Measurements from ENCODE around the gene C1orf210. TPM values are rescaled to one million over a fixed set of nuclear protein-coding genes. Genes with fewer than 3 reads are reported as not detected.

Gene C1orf210
- total and polyA plus RNA-seq, 2 of the 13 experiments (the other 11 are each of a cell fraction or from before 2014, with no cell fraction given): 0.49 to 5.1 TPM

DNA sequence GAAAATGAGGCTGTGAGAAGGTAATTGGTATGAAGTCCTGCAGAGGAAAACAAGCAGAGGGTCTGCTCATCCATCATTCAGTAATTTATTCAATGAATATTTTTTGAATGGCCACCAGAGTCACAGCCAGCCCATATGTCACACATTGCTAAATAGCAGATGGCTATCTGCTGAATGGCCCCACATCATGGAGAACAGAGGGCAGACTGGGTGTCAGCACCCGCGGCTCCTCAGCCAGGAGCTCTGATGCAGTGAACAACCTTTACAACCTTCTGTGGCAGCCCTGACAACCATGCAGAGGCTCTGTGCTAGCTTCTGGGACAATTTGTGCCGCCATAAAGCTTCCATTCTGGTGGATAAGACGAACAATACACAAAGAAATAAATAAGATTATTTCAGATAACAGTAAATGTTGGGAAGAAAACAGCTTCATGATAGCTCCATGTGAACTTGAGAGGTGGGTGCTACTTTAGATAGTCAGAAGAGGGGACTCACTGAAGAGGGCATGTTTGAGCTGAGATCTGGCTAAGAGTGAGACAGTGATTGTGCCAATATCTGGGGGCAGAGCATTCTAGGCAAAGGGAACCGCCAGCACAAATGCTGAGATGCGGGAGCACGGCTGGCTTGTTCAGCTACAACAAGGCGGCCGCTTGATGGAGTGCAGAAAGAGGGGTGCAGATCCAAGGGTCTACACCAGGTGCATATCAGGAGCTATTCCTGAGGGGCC, 2.8 kb upstream of the C1orf210 start:
- WGBS (ENCODE audit: low lambda C conversion rate): 22% methylated on average over 7 of the region's 9 CpGs
- no peak overlapping the region for H3K27ac ChIP-seq (ENCODE audit: extremely low read length, insufficient read depth, low read length)
- no peaks in the 10 kb centered on the region for H3K9me3 ChIP-seq (ENCODE audit: low read length)
- ATAC-seq (no peak), DNase-seq (ENCODE audit: low spot score) (no peak), FAIRE-seq (no peak)
- TF ChIP-seq, protein P1, sequence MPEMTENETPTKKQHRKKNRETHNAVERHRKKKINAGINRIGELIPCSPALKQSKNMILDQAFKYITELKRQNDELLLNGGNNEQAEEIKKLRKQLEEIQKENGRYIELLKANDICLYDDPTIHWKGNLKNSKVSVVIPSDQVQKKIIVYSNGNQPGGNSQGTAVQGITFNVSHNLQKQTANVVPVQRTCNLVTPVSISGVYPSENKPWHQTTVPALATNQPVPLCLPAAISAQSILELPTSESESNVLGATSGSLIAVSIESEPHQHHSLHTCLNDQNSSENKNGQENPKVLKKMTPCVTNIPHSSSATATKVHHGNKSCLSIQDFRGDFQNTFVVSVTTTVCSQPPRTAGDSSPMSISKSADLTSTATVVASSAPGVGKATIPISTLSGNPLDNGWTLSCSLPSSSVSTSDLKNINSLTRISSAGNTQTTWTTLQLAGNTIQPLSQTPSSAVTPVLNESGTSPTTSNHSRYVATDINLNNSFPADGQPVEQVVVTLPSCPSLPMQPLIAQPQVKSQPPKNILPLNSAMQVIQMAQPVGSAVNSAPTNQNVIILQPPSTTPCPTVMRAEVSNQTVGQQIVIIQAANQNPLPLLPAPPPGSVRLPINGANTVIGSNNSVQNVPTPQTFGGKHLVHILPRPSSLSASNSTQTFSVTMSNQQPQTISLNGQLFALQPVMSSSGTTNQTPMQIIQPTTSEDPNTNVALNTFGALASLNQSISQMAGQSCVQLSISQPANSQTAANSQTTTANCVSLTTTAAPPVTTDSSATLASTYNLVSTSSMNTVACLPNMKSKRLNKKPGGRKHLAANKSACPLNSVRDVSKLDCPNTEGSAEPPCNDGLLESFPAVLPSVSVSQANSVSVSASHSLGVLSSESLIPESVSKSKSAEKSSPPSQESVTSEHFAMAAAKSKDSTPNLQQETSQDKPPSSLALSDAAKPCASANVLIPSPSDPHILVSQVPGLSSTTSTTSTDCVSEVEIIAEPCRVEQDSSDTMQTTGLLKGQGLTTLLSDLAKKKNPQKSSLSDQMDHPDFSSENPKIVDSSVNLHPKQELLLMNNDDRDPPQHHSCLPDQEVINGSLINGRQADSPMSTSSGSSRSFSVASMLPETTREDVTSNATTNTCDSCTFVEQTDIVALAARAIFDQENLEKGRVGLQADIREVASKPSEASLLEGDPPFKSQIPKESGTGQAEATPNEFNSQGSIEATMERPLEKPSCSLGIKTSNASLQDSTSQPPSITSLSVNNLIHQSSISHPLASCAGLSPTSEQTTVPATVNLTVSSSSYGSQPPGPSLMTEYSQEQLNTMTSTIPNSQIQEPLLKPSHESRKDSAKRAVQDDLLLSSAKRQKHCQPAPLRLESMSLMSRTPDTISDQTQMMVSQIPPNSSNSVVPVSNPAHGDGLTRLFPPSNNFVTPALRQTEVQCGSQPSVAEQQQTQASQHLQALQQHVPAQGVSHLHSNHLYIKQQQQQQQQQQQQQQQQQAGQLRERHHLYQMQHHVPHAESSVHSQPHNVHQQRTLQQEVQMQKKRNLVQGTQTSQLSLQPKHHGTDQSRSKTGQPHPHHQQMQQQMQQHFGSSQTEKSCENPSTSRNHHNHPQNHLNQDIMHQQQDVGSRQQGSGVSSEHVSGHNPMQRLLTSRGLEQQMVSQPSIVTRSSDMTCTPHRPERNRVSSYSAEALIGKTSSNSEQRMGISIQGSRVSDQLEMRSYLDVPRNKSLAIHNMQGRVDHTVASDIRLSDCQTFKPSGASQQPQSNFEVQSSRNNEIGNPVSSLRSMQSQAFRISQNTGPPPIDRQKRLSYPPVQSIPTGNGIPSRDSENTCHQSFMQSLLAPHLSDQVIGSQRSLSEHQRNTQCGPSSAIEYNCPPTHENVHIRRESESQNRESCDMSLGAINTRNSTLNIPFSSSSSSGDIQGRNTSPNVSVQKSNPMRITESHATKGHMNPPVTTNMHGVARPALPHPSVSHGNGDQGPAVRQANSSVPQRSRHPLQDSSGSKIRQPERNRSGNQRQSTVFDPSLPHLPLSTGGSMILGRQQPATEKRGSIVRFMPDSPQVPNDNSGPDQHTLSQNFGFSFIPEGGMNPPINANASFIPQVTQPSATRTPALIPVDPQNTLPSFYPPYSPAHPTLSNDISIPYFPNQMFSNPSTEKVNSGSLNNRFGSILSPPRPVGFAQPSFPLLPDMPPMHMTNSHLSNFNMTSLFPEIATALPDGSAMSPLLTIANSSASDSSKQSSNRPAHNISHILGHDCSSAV (CRISPR knock-in tag; IDR thresholded peaks at IDR 0.05; ENCODE audit: borderline replicate concordance): no peak
- TF ChIP-seq, protein P2, sequence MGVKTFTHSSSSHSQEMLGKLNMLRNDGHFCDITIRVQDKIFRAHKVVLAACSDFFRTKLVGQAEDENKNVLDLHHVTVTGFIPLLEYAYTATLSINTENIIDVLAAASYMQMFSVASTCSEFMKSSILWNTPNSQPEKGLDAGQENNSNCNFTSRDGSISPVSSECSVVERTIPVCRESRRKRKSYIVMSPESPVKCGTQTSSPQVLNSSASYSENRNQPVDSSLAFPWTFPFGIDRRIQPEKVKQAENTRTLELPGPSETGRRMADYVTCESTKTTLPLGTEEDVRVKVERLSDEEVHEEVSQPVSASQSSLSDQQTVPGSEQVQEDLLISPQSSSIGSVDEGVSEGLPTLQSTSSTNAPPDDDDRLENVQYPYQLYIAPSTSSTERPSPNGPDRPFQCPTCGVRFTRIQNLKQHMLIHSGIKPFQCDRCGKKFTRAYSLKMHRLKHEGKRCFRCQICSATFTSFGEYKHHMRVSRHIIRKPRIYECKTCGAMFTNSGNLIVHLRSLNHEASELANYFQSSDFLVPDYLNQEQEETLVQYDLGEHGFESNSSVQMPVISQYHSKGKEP (CRISPR knock-in tag; IDR thresholded peaks at IDR 0.05): no peak
- no peaks in the 10 kb centered on the region for H3K79me2 ChIP-seq (ENCODE audit: insufficient read depth, low read length)
- H3K4me2 ChIP-seq (ENCODE audit: low read depth, low read length): no peak overlapping the region
- CTCF ChIA-PET (ENCODE audit: low intra/inter-chr PET ratio, low total read pairs): no interaction called here
- no peaks in the 10 kb centered on the region for H3K36me3 ChIP-seq (replicated peaks in 1 of 2; ENCODE audit: control insufficient read depth in 1 of 2, insufficient read depth in 2 of 2, low read length in 2 of 2)
- POLR2A ChIA-PET: no interaction called here
- in situ Hi-C loops (cut with HindIII; ENCODE audit: extremely low pct_ligation_motif_present, low pct_unique_long_range_greater_than_20kb) (no loop called here), intact Hi-C loops (cut with micrococcal nuclease; ENCODE audit: unreplicated experiment) (no loop called here)
- no peak overlapping the region for H3K9ac ChIP-seq (ENCODE audit: insufficient read depth, low read depth, low read length)
- H3K27me3 ChIP-seq (ENCODE audit: control insufficient read depth in 1 of 2, insufficient read depth in 2 of 2, low read length in 2 of 2): peaks cover 1 to 26% of the 10 kb centered on the region in 2 experiments; a peak in 4 of 5 replicates
- H3K4me1 ChIP-seq (ENCODE audit: insufficient read depth, low read length): peaks cover 52% of the 10 kb centered on the region
- no peak overlapping the region for H2AFZ ChIP-seq (ENCODE audit: low read length)
- no peak overlapping the region for H3K4me3 ChIP-seq (replicated peaks in 1 of 3; ENCODE audit: insufficient read depth in 1 of 3, low read depth in 2 of 3, low read length in 3 of 3)
- BruUV-seq (replicated peaks): no TSS peak
- no peaks in the 10 kb centered on the region for H4K20me1 ChIP-seq (ENCODE audit: insufficient read depth, low read length)
